Measurements from ENCODE around the gene UBAC2. TPM values are rescaled to one million over a fixed set of nuclear protein-coding genes. Genes with fewer than 3 reads are reported as not detected.

UBAC2 gene
- total RNA-seq, 4 donors from 2014 or later: 54.4 to 65.9 (median 59.5) TPM

DNA sequence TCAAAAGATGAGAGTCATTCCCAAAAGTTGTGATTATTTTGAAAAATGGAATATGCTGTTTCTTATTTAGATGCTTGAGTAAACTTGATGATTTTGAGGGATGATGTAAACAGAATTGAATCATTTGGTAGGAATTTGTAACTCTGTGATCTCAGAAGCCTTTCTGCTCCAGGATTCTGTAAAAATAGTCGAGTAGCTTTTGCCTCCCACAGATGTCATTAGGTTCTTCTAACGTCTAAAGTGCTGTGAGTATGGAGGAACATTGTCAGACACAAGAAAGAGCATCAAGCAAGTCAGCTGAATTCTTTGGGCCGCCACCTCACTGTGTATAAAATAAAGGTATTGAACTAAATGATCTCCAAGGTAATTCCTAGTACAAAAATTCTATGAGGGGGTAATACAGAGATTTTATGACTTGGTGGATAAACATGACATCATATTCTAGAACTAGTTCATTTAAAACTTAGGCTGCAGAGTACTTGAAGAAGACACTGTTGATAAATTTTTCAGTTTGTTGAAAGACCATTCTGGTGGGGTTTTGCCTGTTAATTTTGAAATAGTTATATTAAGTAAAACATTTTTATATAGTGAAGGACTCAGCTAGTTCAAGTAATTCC is 107.9 kb downstream of the UBAC2 start:
- Histone ChIP-seq H3K27me3 (no peaks in the 10 kb centered on the region), H3K4me3 (no peak overlapping the region), H3K9me3 (no peaks in the 10 kb centered on the region), H3K4me1 (peaks cover 0 to 13% of the 10 kb centered on the region in 2 donors), H3K36me3 (no peaks in the 10 kb centered on the region), H3K27ac (peak overlapping the region; percentile 50 to 73)
- intact Hi-C loops (cut with DNase I; ENCODE audit: low total_unique reads): no loop called here
- no peak for DNase-seq
- TF ChIP-seq CTCF (IDR thresholded peaks at IDR 0.05) (no peak), POLR2A (IDR thresholded peaks at IDR 0.05) (no peak)

DNA sequence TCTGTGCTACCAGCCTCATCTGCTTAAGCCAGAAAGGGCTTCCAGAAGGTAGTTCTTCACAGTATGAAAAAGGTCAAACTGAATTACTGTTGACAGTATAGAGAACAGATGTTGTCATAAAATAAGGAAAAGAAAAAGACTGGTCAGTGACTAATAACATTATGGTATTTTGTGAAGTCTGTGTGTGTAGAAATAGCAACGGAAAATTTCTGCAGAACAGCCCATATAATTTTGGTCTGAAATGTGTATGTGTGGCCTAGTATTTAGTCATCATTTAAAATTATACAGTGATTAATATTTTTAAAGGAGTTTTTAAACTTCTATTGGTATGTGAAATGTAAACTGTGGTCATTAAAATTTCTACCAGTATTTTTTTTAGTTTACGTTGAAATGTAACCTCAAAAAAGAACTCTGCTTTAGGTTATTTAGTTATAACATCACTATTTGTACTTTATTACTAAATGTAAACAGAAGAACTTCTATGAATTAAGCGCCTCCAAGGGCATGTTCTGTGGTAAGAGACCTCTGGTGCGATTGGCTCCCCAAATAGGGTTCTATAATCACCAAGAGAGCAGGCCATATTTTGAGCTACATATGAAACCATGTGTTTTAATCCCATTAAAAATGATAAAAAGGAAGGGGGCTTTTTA is 109.9 kb downstream of the UBAC2 start:
- intact Hi-C loops (cut with DNase I; ENCODE audit: low total_unique reads): no loop called here
- no peaks in the 10 kb centered on the region for H3K36me3 ChIP-seq
- no peak for DNase-seq
- TF ChIP-seq CTCF (IDR thresholded peaks at IDR 0.05) (no peak), POLR2A (IDR thresholded peaks at IDR 0.05) (no peak)
- H3K27ac ChIP-seq: peak overlapping the region; percentile 40 to 73
- H3K9me3 ChIP-seq: no peaks in the 10 kb centered on the region
- no peaks in the 10 kb centered on the region for H3K27me3 ChIP-seq
- H3K4me1 ChIP-seq: peaks cover 0 to 13% of the 10 kb centered on the region in 2 donors
- no peak overlapping the region for H3K4me3 ChIP-seq

DNA sequence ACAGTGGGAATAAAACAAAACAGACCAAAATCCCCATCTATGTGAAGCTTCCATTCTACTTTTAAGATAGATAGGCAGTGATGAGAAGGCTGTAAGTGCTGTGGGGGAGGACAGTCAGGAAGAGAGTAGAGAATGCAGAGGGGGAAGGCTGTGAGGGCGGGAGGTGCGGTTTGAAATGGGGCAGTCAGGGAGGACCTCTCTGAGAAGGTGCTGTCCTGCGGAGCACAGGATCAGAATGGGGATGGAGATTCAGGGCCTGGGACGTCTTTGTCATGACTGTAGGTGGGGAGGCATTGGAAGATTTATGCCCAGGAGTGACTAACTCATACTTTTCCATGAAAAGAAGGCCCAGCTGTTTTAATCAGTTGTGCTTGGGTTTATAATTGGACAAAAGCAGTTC is 110.5 kb downstream of the UBAC2 start:
- Histone ChIP-seq H3K4me1 (peaks cover 0 to 13% of the 10 kb centered on the region in 2 donors), H3K36me3 (no peaks in the 10 kb centered on the region), H3K4me3 (no peak overlapping the region), H3K27me3 (no peaks in the 10 kb centered on the region), H3K9me3 (no peaks in the 10 kb centered on the region), H3K27ac (peak overlapping the region; percentile 40 to 73)
- no peak for TF ChIP-seq CTCF (IDR thresholded peaks at IDR 0.05)
- TF ChIP-seq POLR2A (IDR thresholded peaks at IDR 0.05): no peak
- DNase-seq: peak in 1 of 2 donors; percentile 39
- intact Hi-C loops (cut with DNase I; ENCODE audit: low total_unique reads): no loop called here

- TF ChIP-seq CTCF (IDR thresholded peaks at IDR 0.05): no peak
- TF ChIP-seq POLR2A (IDR thresholded peaks at IDR 0.05): no peak
- H3K27ac ChIP-seq: peak overlapping the region; percentile 40 to 73
- no peaks in the 10 kb centered on the region for H3K36me3 ChIP-seq
Observed at GRCh38 chr13:99311748-99312492, 111.3 kb downstream of the UBAC2 start.

GRCh38 chr13:99312493-99312883 is 111.8 kb downstream of the UBAC2 start:
- TF ChIP-seq POLR2A (IDR thresholded peaks at IDR 0.05) (no peak), CTCF (IDR thresholded peaks at IDR 0.05) (no peak)
- H3K4me3 ChIP-seq: no peak overlapping the region
- no peaks in the 10 kb centered on the region for H3K27me3 ChIP-seq
- H3K27ac ChIP-seq: peak overlapping the region; percentile 55 to 73
- no peaks in the 10 kb centered on the region for H3K36me3 ChIP-seq
- peaks cover 0 to 13% of the 10 kb centered on the region in 2 donors for H3K4me1 ChIP-seq
- intact Hi-C loops (cut with DNase I; ENCODE audit: low total_unique reads): no loop called here
- no peaks in the 10 kb centered on the region for H3K9me3 ChIP-seq
- DNase-seq: peak; percentile 63 to 64

More at GRCh38 chr13:99311748-99312492, 111.3 kb downstream of the UBAC2 start:
- Histone ChIP-seq H3K4me3 (no peak overlapping the region), H3K9me3 (no peaks in the 10 kb centered on the region), H3K27me3 (no peaks in the 10 kb centered on the region), H3K4me1 (peaks cover 0 to 13% of the 10 kb centered on the region in 2 donors)
- intact Hi-C loops (cut with DNase I; ENCODE audit: low total_unique reads): no loop called here
- peak; percentile 46 to 50 for DNase-seq

Data from uterus (tissue), 4 donors.